Hematopoietic multipotent progenitor cell treated with erythropoietin and hydrocortisone succinate and interleukin-3 and kit ligand, for 8 days (in vitro differentiated cells): ENCODE measurements around the gene CACNB2.
"Not testable (repeated sequence)": the region's sequence is repeated elsewhere in the genome, so short reads cannot be mapped to it uniquely, and the experiment has no call there.

Experiments used
- DNase-seq: peaks from one replicate; pipeline ENCODE4 v3.0.0-alpha.2; 2015

The CACNB2 gene

DNA sequence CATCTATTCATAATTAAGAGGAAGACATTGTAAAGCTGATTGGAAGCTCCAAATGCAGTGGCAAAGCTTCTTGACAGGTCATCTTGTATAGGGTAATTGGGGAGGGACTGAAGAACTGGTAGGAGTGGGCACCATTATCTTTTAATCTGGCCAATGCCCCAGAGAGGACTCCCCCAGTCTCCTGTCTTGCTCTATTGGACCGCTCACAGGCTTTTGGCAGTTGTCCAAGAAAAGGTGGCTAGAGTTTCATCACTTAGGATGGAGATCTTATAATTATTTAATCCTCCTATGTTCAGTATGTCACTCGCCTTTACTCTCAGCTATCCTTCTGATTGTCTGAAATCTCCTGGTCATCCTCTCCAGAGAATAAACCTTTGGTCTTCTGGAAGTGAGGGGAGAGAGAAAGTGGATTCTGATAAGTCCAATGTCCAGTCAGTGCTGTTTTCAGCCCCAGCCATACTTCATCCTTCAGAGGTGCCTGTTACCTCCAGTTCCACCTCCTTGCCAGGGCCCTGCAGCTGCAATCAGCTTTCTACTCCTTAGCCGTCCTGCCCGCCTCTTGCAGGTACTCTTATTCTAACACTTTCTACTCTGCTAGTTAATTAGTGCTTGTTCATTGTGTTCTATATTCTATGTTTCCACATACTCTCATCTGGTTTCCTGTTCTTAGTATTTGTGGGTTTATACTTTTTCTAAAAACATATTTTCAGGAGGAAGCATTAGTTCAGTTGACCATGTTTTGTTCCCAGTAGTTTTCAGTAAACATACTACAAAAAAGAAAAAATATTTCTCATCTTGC is 269.6 kb downstream of the CACNB2 start:
- no peak for DNase-seq

GRCh38 chr10:18414061-18414460 is 273.8 kb downstream of the CACNB2 start:
- no peak for DNase-seq

GRCh38 chr10:18417950-18418527 is 277.8 kb downstream of the CACNB2 start:
- no peak for DNase-seq

DNA sequence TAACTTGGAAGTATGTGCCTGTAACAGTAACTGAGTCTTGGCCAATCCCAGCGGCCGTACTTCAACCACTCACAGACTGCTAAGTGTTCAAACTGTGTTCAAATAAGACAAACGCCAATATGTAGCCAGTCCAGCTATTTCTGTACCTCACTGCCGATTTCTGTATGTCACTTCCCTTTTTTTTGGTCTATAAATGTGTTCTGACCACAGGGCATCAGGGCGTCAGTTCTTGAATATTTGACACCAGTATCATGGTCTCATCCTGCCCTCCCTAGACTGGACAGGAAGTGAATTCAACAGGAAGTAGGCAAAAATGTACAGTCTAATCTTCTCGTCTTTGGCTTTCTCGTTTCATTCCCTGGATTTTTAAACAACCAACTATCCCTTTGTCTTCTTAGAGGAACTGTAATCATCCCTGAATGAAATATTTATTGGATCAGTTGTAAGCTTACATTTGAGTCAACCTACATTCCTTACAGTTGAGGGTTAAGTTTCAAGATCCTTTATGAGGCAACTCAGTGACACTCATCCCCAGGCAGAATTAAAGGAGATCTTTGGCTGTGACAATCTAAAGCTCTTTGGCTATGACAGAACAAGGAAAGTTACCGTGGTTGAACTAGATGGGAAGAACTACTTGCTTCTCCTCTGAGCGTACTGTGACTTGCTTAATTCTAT is 278.5 kb downstream of the CACNB2 start:
- peak; percentile 29 for DNase-seq

DNA sequence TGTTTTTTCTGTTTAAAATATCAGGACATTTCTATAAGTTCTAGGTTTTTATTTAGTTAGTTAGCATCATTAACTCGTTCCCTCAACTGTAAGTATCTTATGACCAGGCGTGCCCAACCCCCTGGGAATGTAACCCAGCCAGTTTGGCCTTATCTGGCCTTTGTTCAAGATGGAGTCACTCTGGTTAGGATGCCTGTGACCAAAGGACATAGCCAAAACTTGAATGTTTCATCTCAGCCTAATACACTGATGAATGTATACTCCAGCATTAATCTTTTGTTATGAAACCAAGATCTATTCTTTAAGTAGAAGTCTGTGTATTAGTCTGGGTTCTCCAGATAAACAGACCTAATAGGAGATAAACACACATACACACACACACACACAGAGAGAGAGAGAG is 279.7 kb downstream of the CACNB2 start:
- no peak for DNase-seq

DNA sequence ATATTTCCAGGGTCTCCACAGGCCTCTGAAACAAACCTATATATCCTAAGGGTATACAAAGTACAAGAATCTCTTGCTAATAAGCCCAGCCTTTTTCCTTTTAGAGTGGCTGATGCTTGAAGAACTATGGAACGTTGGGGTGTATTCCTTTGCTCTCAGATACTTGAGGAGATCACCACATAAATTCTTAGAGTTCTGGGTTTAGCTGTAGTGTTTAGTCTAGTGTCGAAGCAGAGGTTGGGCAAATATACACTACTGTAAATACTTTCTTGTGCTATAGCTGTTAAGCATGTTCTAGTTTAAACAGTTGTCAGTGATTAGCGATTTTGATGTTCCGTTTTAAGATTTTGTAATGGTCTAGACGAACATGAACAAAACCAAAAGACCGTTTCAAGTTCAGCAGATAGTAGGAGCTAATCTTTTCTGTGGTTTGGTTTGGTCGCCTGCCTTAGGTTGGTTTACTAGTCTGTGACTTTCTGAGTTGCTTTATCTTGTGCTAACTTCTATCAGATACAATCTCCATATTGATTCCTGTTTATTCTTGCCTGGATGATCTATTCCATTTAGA is 281.6 kb downstream of the CACNB2 start:
- peak; percentile 6 for DNase-seq

DNA sequence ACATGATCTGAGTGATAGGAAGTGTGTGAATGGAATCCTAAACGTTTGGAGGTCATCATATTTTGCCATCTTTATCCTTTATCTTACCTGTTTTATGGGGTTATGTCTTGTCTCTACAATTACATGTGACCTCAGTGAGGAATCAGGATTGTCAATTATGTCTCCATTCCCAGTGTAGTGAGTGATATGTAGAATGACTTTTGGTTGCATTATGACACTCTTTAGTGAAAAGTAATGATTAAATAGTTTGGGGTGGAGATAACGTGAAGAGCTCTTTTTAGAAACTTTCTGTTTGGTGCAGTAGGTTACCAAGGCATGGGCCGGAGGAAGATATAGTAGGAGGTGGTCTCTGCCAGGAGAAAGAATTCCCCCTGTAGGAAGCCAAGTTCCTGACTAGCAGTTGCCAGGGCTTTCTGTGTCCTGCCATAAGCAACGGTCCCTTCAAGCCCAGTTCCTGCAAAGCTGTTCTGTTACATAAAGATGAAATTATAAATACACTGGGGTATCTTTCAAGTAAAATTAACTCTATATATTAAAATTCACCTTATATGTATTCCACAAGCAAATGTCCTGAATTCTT is 282.9 kb downstream of the CACNB2 start:
- DNase-seq: no peak

- DNase-seq: no peak
Observed at GRCh38 chr10:18424200-18424599, 284.0 kb downstream of the CACNB2 start.

GRCh38 chr10:18429335-18429734 is 289.1 kb downstream of the CACNB2 start:
- DNase-seq: no peak

- no peak for DNase-seq
Observed at GRCh38 chr10:18436902-18437301, 296.7 kb downstream of the CACNB2 start.

DNA sequence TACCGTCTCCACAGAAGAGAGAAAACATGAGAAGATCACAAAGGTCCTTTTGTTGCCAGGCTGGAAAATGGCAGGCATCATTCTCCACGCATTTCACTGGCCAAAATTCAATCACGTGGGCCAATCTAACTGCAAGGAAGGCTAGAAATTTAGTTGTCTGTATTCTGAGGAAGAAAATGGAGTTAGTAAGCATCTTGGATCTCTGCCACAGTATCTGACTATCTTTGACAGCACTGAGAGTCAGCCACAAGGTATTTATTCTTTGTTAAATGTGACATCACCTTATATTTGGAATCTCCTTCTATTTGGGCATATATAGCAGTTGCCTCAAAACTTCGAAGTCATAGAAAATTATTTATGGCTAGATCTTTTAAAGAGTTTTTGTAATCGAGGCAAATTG is 297.3 kb downstream of the CACNB2 start:
- no peak for DNase-seq

DNA sequence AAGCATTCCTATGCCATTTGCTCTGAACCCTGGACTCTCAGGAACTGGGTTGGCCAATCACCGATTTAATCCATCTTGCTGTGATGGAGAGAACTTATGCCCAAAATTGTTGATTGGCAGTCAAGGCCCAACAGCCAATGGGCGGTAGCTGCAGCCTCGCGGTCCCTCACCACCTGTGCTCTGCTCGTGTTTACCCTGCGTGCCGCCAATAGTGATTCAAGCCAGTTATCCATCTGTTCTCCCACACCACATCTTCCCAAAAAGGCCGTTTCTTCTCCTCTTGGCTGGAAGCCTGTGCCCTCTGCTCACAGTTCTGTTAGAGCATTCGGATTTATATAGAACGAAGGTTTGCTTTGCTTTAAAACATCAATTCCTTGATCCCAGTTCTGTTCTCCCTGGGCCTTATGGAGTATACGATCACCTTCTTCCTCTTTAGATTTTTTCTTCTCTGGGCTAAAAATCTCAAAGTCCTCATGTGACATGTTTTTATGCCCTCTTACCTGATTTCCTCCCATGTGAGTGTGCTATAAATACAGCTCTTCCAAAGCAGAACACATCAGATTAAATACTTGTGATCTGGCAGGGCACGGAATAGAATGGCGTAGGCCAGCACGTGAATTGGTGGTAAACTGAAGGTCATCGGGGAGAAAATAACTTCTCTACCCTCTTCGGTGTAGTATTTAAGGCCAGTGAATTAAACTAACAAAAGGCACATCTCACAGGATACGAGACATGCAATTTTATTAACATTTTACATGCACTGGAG is 298.3 kb downstream of the CACNB2 start:
- no peak for DNase-seq

GRCh38 chr10:18439601-18440000 is 299.4 kb downstream of the CACNB2 start:
- no peak for DNase-seq

- not testable (repeated sequence) for DNase-seq
Observed at GRCh38 chr10:18445635-18446034, 305.4 kb downstream of the CACNB2 start.

- no peak for DNase-seq
Observed at GRCh38 chr10:18446205-18446604, 306.0 kb downstream of the CACNB2 start.

GRCh38 chr10:18449611-18450026 is 309.4 kb downstream of the CACNB2 start:
- DNase-seq: no peak

DNA sequence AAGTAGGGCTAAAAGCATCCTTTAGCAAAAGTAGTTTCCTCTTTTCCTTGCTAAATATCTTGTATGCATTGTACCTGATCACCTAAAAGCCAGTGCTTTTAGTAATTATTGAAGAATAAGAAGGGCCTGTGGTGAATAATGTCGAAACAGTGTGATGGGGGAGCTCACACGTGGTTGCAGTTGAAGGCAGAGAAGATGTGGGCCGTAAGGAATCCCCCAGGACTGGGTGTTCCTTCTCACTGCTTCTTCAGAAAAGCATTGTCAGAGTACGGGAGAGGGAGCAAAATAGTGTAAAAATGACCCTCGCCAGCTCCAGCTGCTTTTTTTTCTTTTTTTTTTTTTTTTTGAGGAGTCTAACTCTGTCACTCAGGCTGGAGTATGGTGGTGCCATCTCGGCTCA is 310.1 kb downstream of the CACNB2 start:
- no peak for DNase-seq

DNA sequence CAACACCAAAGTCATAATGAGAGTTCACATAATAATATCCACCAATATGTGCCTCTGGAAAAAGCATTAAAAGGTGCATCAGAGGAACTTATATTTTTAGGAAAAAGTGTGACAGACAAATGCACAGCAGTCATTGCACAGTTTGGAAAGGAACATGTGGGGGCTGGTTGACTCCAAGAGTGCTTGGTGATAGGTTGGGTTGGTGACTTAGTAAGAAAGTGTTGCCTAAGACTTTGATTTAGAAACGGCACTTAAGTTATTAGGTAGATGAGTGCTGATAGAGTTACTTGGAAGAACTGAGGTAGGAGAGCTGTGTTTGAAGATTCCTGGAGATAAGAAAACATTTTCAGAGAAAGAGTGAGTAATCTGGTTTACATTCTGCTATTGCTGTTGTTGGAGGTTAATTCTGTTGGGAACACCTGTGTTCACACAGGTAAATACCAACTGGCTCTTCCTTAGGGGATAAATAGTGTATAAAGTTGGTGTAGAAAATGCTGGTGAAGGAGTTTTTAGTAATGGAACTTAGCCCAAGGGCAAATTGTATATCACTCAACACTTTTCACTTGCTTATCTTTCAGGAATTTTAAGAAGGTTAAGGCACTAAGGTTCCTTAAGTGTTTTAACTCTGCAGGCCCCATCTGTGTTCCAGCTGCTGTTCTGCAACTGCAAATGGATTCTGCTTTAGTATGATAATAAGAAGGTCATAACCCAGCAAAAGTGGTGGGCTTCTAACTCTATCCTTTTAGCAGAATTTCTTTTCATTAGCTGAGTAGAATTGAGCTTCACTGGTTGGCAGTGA is 315.1 kb downstream of the CACNB2 start:
- no peak for DNase-seq

DNA sequence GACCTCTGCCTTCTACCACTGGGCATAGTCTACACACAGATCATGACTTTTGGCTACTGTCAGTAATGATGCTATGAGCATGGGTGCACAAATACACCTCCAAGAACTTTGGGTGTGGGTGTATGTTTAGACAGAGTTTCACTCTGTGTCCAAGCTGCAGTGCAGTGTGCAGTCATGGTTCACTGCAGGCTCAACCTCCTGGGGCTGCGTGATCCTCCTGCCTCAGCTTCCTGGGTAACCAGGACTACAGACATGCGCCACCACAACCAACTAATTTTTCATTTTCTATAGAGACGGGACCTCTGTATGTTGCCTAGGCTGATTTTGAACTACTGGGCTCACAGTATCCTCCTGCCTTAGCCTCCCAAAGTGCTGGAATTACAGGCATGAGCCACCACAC is 316.8 kb downstream of the CACNB2 start:
- DNase-seq: no peak

- no peak for DNase-seq
Observed at GRCh38 chr10:18460032-18460431, 319.8 kb downstream of the CACNB2 start.

GRCh38 chr10:18463673-18464211 is 323.5 kb downstream of the CACNB2 start:
- no peak for DNase-seq
